Testis (tissue), 2 donors: ENCODE data around the gene UCK1.

Source experiments
- POLR2A ChIP-seq: fragments of 450-650 bp; IDR thresholded peaks from one replicate; pipeline ENCODE4 v1.6.1; 2017; ENCODE audit warnings: antibody characterized with exemption, mild to moderate bottlenecking, moderate library complexity
- TF ChIP-seq, protein P1 (sequence below), 3 experiments: fragments of 450-650 bp in 2 of 3; fragments of 200-600 bp in 1 of 3; sonication (generic) in 1 of 3; IDR thresholded peaks; one replicate each; pipeline ENCODE4 v1.5.1; 2016 to 2019; ENCODE audit warnings: antibody characterized with exemption in 3 of 3, mild to moderate bottlenecking in 2 of 3, moderate library complexity in 1 of 3

GRCh38 chr9:131529597-131530545 is 1.2 kb downstream of the UCK1 start:
- TF ChIP-seq, protein P1, sequence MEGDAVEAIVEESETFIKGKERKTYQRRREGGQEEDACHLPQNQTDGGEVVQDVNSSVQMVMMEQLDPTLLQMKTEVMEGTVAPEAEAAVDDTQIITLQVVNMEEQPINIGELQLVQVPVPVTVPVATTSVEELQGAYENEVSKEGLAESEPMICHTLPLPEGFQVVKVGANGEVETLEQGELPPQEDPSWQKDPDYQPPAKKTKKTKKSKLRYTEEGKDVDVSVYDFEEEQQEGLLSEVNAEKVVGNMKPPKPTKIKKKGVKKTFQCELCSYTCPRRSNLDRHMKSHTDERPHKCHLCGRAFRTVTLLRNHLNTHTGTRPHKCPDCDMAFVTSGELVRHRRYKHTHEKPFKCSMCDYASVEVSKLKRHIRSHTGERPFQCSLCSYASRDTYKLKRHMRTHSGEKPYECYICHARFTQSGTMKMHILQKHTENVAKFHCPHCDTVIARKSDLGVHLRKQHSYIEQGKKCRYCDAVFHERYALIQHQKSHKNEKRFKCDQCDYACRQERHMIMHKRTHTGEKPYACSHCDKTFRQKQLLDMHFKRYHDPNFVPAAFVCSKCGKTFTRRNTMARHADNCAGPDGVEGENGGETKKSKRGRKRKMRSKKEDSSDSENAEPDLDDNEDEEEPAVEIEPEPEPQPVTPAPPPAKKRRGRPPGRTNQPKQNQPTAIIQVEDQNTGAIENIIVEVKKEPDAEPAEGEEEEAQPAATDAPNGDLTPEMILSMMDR (IDR thresholded peaks at IDR 0.05): no peak
- no peak for TF ChIP-seq POLR2A
